Measurements from ENCODE around the gene CEP70. TPM values are rescaled to one million over a fixed set of nuclear protein-coding genes. Genes with fewer than 3 reads are reported as not detected.

CEP70 gene
- polyA plus RNA-seq, 2 of the 4 experiments (the other 2 are of a cell fraction) = 16.5 to 17.1 TPM

GRCh38 chr3:138467931-138468330 is 126.1 kb downstream of the CEP70 start:
- TF ChIP-seq CHD4 (IDR thresholded peaks at IDR 0.05; ENCODE audit: borderline replicate concordance) (no peak), HES2 (IDR thresholded peaks at IDR 0.05) (no peak), KDM5A (IDR thresholded peaks at IDR 0.05) (no peak), RAD21 (conservative IDR thresholded peaks at IDR 0.05 in 1 of 2, IDR thresholded peaks at IDR 0.05 in 1 of 2) (no peak), FOSL2 (IDR thresholded peaks at IDR 0.05) (no peak), FOSL2 (CRISPR knock-in tag; IDR thresholded peaks at IDR 0.05) (no peak), SREBF2 (IDR thresholded peaks at IDR 0.05) (no peak), CBX8 (IDR thresholded peaks at IDR 0.05) (no peak), GATA3 (IDR thresholded peaks at IDR 0.05; ENCODE audit: borderline replicate concordance) (no peak)

GRCh38 chr3:138465925-138466324 is 128.1 kb downstream of the CEP70 start:
- POLR2A ChIA-PET = no interaction called here
- no peaks in the 10 kb centered on the region for H3K9me3 ChIP-seq
- no peak overlapping the region for H3K4me3 ChIP-seq
- ATAC-seq = no peak
- H3K4me2 ChIP-seq = no peak overlapping the region
- no peak overlapping the region for H3K27ac ChIP-seq
- WGBS (ENCODE audit: missing lambda C conversion rate) = 89% methylated on average over 2 of the region's 2 CpGs
- no peak for FAIRE-seq
- DNase-seq (ENCODE audit: low read depth in 1 of 2, low spot score in 1 of 2) = no peak
- H3K4me1 ChIP-seq = no peaks in the 10 kb centered on the region
- CTCF ChIA-PET = interaction anchor here (1.3 kb wide), 1 partner anchor 48 kb away, joined by 5 read pairs; no protein-coding TSS in a partner anchor
- no peak for TF ChIP-seq NFE2L2 (conservative IDR thresholded peaks at IDR 0.05; ENCODE audit: low read length)
- no peak for TF ChIP-seq JUNB (IDR thresholded peaks at IDR 0.05)
- TF ChIP-seq HES2 (IDR thresholded peaks at IDR 0.05) = no peak
- TF ChIP-seq E2F6 (IDR thresholded peaks at IDR 0.05; ENCODE audit: borderline replicate concordance, low read depth) = no peak
- no peak for TF ChIP-seq RARB (CRISPR knock-in tag; IDR thresholded peaks at IDR 0.05)
- TF ChIP-seq ESRRA (IDR thresholded peaks at IDR 0.05; ENCODE audit: borderline replicate concordance, low read length) = no peak
- TF ChIP-seq ATOH8 (CRISPR knock-in tag; IDR thresholded peaks at IDR 0.05; ENCODE audit: low read depth) = no peak
- TF ChIP-seq GATA3 (IDR thresholded peaks at IDR 0.05; ENCODE audit: borderline replicate concordance) = no peak
- no peak for TF ChIP-seq RNF2 (IDR thresholded peaks at IDR 0.05; ENCODE audit: borderline replicate concordance, low read depth)
- TF ChIP-seq HEYL (CRISPR knock-in tag; IDR thresholded peaks at IDR 0.05) = no peak
- TF ChIP-seq ZC3H11A (IDR thresholded peaks at IDR 0.05) = no peak
- TF ChIP-seq EHF (CRISPR knock-in tag; IDR thresholded peaks at IDR 0.05) = no peak
- TF ChIP-seq HOXB13 (CRISPR knock-in tag; IDR thresholded peaks at IDR 0.05; ENCODE audit: low read depth) = no peak
- TF ChIP-seq NPAS2 (CRISPR knock-in tag; IDR thresholded peaks at IDR 0.05; ENCODE audit: borderline replicate concordance) = no peak
- no peak for TF ChIP-seq CBX8 (IDR thresholded peaks at IDR 0.05)
- no peak for TF ChIP-seq MAZ (IDR thresholded peaks at IDR 0.05; ENCODE audit: borderline replicate concordance, low read depth, low read length)
- no peak for TF ChIP-seq RCOR1 (IDR thresholded peaks at IDR 0.05; ENCODE audit: low read depth, low read length)
- TF ChIP-seq PHF8 (IDR thresholded peaks at IDR 0.05; ENCODE audit: borderline replicate concordance, low read depth) = no peak
- TF ChIP-seq CTCF (IDR thresholded peaks at IDR 0.05) = no peak
- no peak for TF ChIP-seq HDAC2 (IDR thresholded peaks at IDR 0.05)

More at GRCh38 chr3:138467931-138468330, 126.1 kb downstream of the CEP70 start:
- no peak for FAIRE-seq
- Histone ChIP-seq H3K4me3 (no peak overlapping the region), H3K4me1 (no peaks in the 10 kb centered on the region; the same call in 2 of the 3 replicates), H3K4me2 (no peak overlapping the region), H3K27ac (no peak overlapping the region), H3K9me3 (no peaks in the 10 kb centered on the region)
- ChIA-PET CTCF (interaction anchor here (0.9 to 2.0 kb wide), 6 partner anchors 8 to 456 kb away, joined by 3 to 10 read pairs (median 4); no protein-coding TSS in a partner anchor), POLR2A (no interaction called here)
- no peak for DNase-seq (ENCODE audit: low read depth in 1 of 2, low spot score in 1 of 2)
- 100% methylated on average over 1 of the region's 5 CpGs for WGBS (ENCODE audit: missing lambda C conversion rate)
- no peak for ATAC-seq
